Neural cell (in vitro differentiated cells): ENCODE data around the gene GASK1A.

ENCODE experiments used
- CTCF ChIP-seq: fragments of 450-650 bp; IDR thresholded peaks from 2 replicates; pipeline ENCODE4 v1.5.1; 2014; ENCODE audit warnings: antibody characterized with exemption, mild to moderate bottlenecking, moderate library complexity; ENCODE audit not compliant: poor library complexity, severe bottlenecking
- EP300 ChIP-seq: fragments of 450-650 bp; conservative IDR thresholded peaks from 2 replicates; pipeline ENCODE4 v1.6.1; 2014; ENCODE audit warnings: antibody characterized with exemption, mild to moderate bottlenecking, moderate library complexity; ENCODE audit not compliant: poor library complexity, severe bottlenecking
- EZH2 ChIP-seq: fragments of 200-600, 300-800 bp; shearing (Covaris generic), sonication (generic); IDR thresholded peaks from 2 replicates; pipeline ENCODE4 v1.6.1; 2014; ENCODE audit warnings: antibody characterized with exemption, low read length, borderline replicate concordance, mild to moderate bottlenecking; ENCODE audit not compliant: insufficient read depth, poor library complexity, severe bottlenecking
- POLR2AphosphoS5 ChIP-seq: IDR thresholded peaks from 2 replicates; pipeline ENCODE4 v1.6.1; 2012
- TF ChIP-seq, protein P1 (sequence below): IDR thresholded peaks from 2 replicates; pipeline ENCODE4 v1.6.1; 2012; ENCODE audit warnings: borderline replicate concordance

- TF ChIP-seq CTCF (no peak), POLR2AphosphoS5 (no peak), EZH2 (no peak), EP300 (no peak)
- TF ChIP-seq, protein P1, sequence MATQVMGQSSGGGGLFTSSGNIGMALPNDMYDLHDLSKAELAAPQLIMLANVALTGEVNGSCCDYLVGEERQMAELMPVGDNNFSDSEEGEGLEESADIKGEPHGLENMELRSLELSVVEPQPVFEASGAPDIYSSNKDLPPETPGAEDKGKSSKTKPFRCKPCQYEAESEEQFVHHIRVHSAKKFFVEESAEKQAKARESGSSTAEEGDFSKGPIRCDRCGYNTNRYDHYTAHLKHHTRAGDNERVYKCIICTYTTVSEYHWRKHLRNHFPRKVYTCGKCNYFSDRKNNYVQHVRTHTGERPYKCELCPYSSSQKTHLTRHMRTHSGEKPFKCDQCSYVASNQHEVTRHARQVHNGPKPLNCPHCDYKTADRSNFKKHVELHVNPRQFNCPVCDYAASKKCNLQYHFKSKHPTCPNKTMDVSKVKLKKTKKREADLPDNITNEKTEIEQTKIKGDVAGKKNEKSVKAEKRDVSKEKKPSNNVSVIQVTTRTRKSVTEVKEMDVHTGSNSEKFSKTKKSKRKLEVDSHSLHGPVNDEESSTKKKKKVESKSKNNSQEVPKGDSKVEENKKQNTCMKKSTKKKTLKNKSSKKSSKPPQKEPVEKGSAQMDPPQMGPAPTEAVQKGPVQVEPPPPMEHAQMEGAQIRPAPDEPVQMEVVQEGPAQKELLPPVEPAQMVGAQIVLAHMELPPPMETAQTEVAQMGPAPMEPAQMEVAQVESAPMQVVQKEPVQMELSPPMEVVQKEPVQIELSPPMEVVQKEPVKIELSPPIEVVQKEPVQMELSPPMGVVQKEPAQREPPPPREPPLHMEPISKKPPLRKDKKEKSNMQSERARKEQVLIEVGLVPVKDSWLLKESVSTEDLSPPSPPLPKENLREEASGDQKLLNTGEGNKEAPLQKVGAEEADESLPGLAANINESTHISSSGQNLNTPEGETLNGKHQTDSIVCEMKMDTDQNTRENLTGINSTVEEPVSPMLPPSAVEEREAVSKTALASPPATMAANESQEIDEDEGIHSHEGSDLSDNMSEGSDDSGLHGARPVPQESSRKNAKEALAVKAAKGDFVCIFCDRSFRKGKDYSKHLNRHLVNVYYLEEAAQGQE: no peak
Observed at GRCh38 chr3:43021186-43021585, 42.1 kb downstream of the GASK1A start.
